Measurements from ENCODE around the gene CNOT11. TPM values are rescaled to one million over a fixed set of nuclear protein-coding genes. Genes with fewer than 3 reads are reported as not detected.

The CNOT11 gene
- total and polyA plus RNA-seq, 2 donors (not counting 1 experiment from before 2014, with no cell fraction given), result 37.6 to 46.3 TPM

- peak within 1 kb of the TSS; percentile 84 to 85 for H3K27ac ChIP-seq (ENCODE audit: low read length in 2 of 2)
- DNase-seq (peak; percentile 94), ATAC-seq (ENCODE audit: low read depth) (peak; percentile 82)
- WGBS (ENCODE audit: insufficient coverage), result under 1% methylated on average over 75 of the region's 76 CpGs
- H3K4me2 ChIP-seq (replicated peaks; ENCODE audit: low read depth, low read length, poor library complexity, severe bottlenecking), result peak within 1 kb of the TSS; percentile 90
- CTCF ChIA-PET, result interaction anchor here (0.7 to 1.5 kb wide), 4 partner anchors 34 to 523 kb away, joined by 3 to 11 read pairs (median 4); no protein-coding TSS in a partner anchor
- POLR2A ChIA-PET, result interaction anchor here (0.6 to 0.8 kb wide), 3 partner anchors 50 to 1971 kb away, joined by 3 read pairs; partner anchors contain the start of genes EIF5B and RPL31
- Mint-ChIP-seq H3K9me3 (ENCODE audit: insufficient read depth) (no peaks in the 10 kb centered on the region), H3K27ac (peak within 1 kb of the TSS; percentile 92), H3K4me1 (peaks cover 54% of the 10 kb centered on the region), H3K27me3 (no peaks in the 10 kb centered on the region), H3K4me3 (peak within 1 kb of the TSS; percentile 93)
- peak within 1 kb of the TSS; percentile 82 for H3K9ac ChIP-seq (ENCODE audit: low read length)
- peak within 1 kb of the TSS; percentile 88 for H2AFZ ChIP-seq (ENCODE audit: insufficient read depth, low read depth, low read length, poor library complexity, severe bottlenecking)
- TF ChIP-seq EZH2 (IDR thresholded peaks at IDR 0.05; ENCODE audit: borderline replicate concordance, insufficient read depth, low read depth, low read length, poor library complexity, severe bottlenecking), result no peak
- TF ChIP-seq CTCF (IDR thresholded peaks at IDR 0.05), result no peak
- peak within 1 kb of the TSS; percentile 57 to 93 (median 76) for H3K4me3 ChIP-seq (ENCODE audit: control extremely low read depth in 1 of 5, extremely low read depth in 1 of 5, insufficient read depth in 1 of 5, low read depth in 2 of 5, low read length in 4 of 5)
- no peaks in the 10 kb centered on the region for H3K9me3 ChIP-seq (ENCODE audit: control extremely low read depth in 1 of 3, control insufficient read depth in 2 of 3, insufficient read depth in 1 of 3, low read length in 2 of 3)
- peaks cover 0 to 6% of the 10 kb centered on the region in 2 experiments for H3K36me3 ChIP-seq (replicated peaks in 1 of 2; ENCODE audit: control extremely low read depth in 1 of 2, control insufficient read depth in 1 of 2, extremely low read depth in 1 of 2, insufficient read depth in 2 of 2, low read length in 1 of 2)
- peaks cover 22% of the 10 kb centered on the region for H4K20me1 ChIP-seq (ENCODE audit: control insufficient read depth, insufficient read depth, low read length, poor library complexity, severe bottlenecking)
- intact Hi-C loops (cut with micrococcal nuclease), result loop anchor here (1.0 to 5.0 kb wide), 3 partner anchors 56 to 409 kb away; partner anchors contain the start of genes CNOT11 and TBC1D8
- peaks cover 32 to 44% of the 10 kb centered on the region in 2 donors for H3K4me1 ChIP-seq (ENCODE audit: control insufficient read depth in 2 of 2, insufficient read depth in 2 of 2, low read length in 2 of 2)
- peaks cover 50% of the 10 kb centered on the region for H3K79me2 ChIP-seq (ENCODE audit: control insufficient read depth, insufficient read depth, low read length)
- H3K27me3 ChIP-seq (replicated peaks in 1 of 4; ENCODE audit: control extremely low read depth in 1 of 4, control insufficient read depth in 3 of 4, insufficient read depth in 4 of 4, low read length in 3 of 4), result no peaks in the 10 kb centered on the region
Measured at GRCh38 chr2:101308432-101309210, 55.9 kb downstream of the CNOT11 start, which contains the start of gene RNF149. TSS of gene RNF149 (minus strand) at chr2:101308701. CDS start at chr2:101308588, 113 bp downstream.
